Measurements from ENCODE around the gene MZT2B.
A peak's percentile ranks its signal among the peaks of the same experiment; 100 is the strongest.
"Not testable (repeated sequence)": the region's sequence is repeated elsewhere in the genome, so short reads cannot be mapped to it uniquely, and the experiment has no call there.

MZT2B gene

DNA sequence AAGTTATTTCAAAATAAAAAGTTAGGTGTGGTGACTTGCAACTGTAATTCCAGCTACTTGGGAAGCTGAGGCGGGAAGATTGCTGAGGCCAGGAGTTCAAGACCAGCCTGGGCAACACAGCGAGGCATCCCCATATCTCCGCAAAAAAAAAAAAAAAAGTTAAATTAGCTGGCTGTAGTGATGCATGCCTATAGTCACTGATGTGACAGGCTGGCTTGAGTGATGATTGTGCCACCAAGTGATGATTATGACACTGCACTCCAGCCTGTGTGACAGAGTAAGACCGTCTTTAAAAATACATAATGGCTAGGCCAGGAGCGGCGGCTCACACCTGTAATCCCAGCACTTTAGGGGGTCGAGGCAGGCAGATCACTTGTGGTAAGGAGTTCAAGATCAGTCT lies 12.2 kb upstream of the MZT2B start:
- Histone ChIP-seq H3K27ac (no peak overlapping the region), H3K9me3 (no peaks in the 10 kb centered on the region), H3K36me3 (peaks cover 66 to 100% (median 76%) of the 10 kb centered on the region in 3 donors), H3K4me3 (no peak overlapping the region), H3K27me3 (no peaks in the 10 kb centered on the region), H3K4me1 (no peaks in the 10 kb centered on the region)
- no peak for DNase-seq
- intact Hi-C loops (cut with DNase I; ENCODE audit: low total_unique reads): loop anchor here (5.0 kb wide), 1 partner anchor 888 kb away; no protein-coding TSS in a partner anchor
- no peak for TF ChIP-seq CTCF (IDR thresholded peaks at IDR 0.05)

DNA sequence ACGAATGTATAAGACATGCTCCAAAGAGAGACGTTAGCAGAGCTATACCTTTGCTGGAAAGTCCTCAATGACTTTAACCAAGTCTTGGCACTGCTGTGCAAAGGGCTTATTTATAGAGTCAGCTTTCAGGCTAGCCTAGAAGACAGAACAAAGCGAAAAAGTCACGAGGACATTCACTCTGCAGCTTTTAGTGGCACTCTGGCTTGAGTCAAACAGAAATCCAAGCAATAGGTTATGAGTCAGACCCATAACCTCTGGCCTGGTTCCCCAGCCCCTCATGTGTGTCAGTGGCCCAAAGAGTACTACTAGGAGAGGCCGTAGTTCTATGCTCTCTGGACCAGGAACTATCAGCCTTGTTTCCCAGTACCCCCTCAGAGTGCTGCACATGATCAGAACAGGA lies 7.2 kb upstream of the MZT2B start:
- H3K4me3 ChIP-seq; intact Hi-C loops (cut with DNase I; ENCODE audit: low total_unique reads); DNase-seq; H3K4me1 ChIP-seq; H3K27me3 ChIP-seq; H3K27ac ChIP-seq; H3K9me3 ChIP-seq: not testable (repeated sequence)
- peaks cover 34 to 67% (median 45%) of the 10 kb centered on the region in 3 donors for H3K36me3 ChIP-seq

DNA sequence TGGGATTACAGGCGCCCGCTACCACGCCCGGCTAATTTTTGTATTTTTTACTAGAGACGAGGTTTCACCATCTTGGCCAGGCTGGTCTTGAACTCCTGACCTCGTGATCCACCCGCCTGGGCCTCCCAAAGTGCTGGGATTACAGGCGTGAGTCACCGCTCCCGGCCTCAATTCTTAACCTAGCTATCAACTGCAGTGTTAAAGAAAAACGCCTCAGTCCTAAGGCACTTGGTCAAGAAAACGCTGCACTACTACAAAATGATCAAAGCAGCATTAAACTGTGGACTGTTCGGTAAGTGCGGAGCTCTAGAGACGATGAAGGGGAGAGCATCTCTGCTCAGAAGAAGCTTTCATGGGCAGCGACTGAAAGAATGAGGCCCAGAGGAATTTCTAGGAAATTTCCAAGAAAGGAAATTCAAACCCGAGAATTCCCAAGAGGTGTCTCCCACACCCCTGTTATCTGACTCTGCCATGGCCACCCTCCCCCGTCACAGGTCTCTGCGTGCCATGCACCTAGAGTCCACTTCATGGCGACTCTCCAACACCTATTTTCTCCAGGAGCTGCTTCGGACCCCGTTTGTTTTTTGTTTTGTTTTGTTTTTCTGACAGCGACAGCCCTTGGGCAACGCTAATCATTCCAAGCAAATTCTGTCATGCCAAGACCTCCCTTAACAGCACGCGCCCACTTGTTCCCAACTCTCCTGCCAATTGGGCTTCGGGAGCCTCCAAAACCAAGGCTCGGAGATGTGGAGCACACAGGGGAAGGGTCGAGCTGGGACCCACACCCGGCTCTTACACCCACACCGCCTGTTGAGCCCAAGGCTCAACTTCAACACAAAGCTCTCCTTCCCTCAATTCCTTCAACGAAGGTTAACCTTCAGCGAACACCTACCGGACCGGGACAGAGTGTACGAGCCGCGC lies 1.4 kb upstream of the MZT2B start:
- not testable (repeated sequence) for H3K9me3 ChIP-seq, DNase-seq, H3K27me3 ChIP-seq
- H3K27ac ChIP-seq: peak overlapping the region; percentile 88 to 91
- H3K36me3 ChIP-seq: peaks cover under 1 to 15% (median 6%) of the 10 kb centered on the region in 3 donors
- peaks cover 0 to 31% (median 18%) of the 10 kb centered on the region in 4 donors for H3K4me1 ChIP-seq
- intact Hi-C loops (cut with DNase I; ENCODE audit: low total_unique reads): loop anchor here (5.0 to 10.0 kb wide), 2 partner anchors 162 to 914 kb away; partner anchors contain the start of genes FAM168B and IMP4
- peak overlapping the region; percentile 97 for H3K4me3 ChIP-seq

DNA sequence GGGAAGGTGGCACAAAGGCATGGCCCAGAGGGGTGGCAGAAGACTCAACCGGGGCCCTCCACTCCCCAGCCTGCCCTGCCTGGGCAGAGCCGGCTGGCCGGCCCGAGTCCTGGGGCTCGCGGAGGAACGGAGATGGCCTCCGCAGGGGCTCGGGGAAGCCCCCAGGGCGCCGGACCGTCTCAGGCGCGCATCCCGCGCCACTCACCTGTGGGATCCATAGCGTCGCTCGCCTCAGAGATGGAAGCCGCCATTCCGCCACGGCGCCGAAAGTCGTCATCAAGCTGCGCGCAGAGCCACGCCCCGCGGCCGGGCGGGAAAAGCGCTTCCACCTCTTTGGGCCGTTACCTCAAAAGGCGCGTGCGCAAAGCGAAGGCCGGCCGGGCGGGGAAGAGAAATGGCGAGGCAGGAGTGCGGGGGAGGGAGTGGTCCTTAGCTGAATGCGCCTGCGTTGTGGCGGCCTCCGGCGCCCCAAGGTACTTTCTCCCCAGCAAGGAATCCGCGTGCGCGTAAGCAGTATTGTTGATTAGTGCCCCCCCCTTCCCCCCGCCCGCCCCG lies 660 bp upstream of the MZT2B start, which contains the start of gene SMPD4:
Gene SMPD4 (minus strand): TSS at position 278 of the 555 bp plus-strand sequence. CDS start 5,010 bp downstream, outside the sequence.
- DNase-seq: peak; percentile 96 to 98
- H3K27me3 ChIP-seq: no peaks in the 10 kb centered on the region
- H3K4me1 ChIP-seq: peaks cover 0 to 31% (median 18%) of the 10 kb centered on the region in 4 donors
- peak within 1 kb of the TSS; percentile 97 for H3K4me3 ChIP-seq
- peaks cover 0 to 10% (median 3%) of the 10 kb centered on the region in 3 donors for H3K36me3 ChIP-seq
- no peak for TF ChIP-seq CTCF (IDR thresholded peaks at IDR 0.05)
- H3K9me3 ChIP-seq: no peaks in the 10 kb centered on the region
- intact Hi-C loops (cut with DNase I; ENCODE audit: low total_unique reads): loop anchor here (5.0 to 10.0 kb wide), 2 partner anchors 161 to 913 kb away; partner anchors contain the start of genes FAM168B and IMP4
- H3K27ac ChIP-seq: peak within 1 kb of the TSS; percentile 88 to 91

- not testable (repeated sequence) for DNase-seq, H3K9me3 ChIP-seq, H3K27me3 ChIP-seq
- intact Hi-C loops (cut with DNase I; ENCODE audit: low total_unique reads): loop anchor here (5.0 to 10.0 kb wide), 2 partner anchors 159 to 912 kb away; partner anchors contain the start of genes FAM168B and IMP4
- Histone ChIP-seq H3K4me3 (peak overlapping the region; percentile 97), H3K27ac (peak overlapping the region; percentile 88 to 91), H3K36me3 (peaks cover 0 to 11% (median 0%) of the 10 kb centered on the region in 3 donors), H3K4me1 (peaks cover 0 to 27% (median 16%) of the 10 kb centered on the region in 4 donors)
These were observed 907 bp downstream of the MZT2B start for GRCh38 chr2:130182826-130183511.

- H3K27ac ChIP-seq: peak overlapping the region; percentile 88 to 91
- intact Hi-C loops (cut with DNase I; ENCODE audit: low total_unique reads): loop anchor here (2.0 to 10.0 kb wide), 3 partner anchors 159 to 1305 kb away; partner anchors contain the start of genes FAM168B and IMP4
- no peaks in the 10 kb centered on the region for H3K9me3 ChIP-seq
- no peak for DNase-seq
- peak overlapping the region; percentile 97 for H3K4me3 ChIP-seq
- no peaks in the 10 kb centered on the region for H3K27me3 ChIP-seq
- no peak for TF ChIP-seq CTCF (IDR thresholded peaks at IDR 0.05)
- peaks cover 0 to 11% (median 0%) of the 10 kb centered on the region in 3 donors for H3K36me3 ChIP-seq
- peaks cover 0 to 27% (median 16%) of the 10 kb centered on the region in 4 donors for H3K4me1 ChIP-seq
These were observed 1.7 kb downstream of the MZT2B start for GRCh38 chr2:130183512-130184373.
